Stimulated activated effector memory CD8-positive, alpha-beta T cell treated with anti-CD3 and anti-CD28 coated beads, Interleukin-12 subunit alpha, Interleukin-12 subunit beta, amount 100 ng/mL, for 72 hours (primary cell): Measurements from ENCODE around the gene EIF5.
"Not testable (repeated sequence)": the region's sequence is repeated elsewhere in the genome, so short reads cannot be mapped to it uniquely, and the experiment has no call there.

Experiments used
- ATAC-seq: fragments of 150-1000 bp; cut with Tn5 transposase; 2 replicates; pipeline ENCODE4 v1.10.0; 2021
- DNase-seq, 2 donors: peaks; one replicate each; pipeline ENCODE4 v3.0.0; 2021 to 2022; ENCODE audit warnings: low spot score in 2 of 2
- H3K27ac Mint-ChIP-seq: one replicate; pipeline ENCODE4 v1.8.0; 2022; ENCODE audit warnings: mild to moderate bottlenecking, mixed read lengths
- H3K36me3 Mint-ChIP-seq: one replicate; pipeline ENCODE4 v1.8.0; 2022; ENCODE audit warnings: mild to moderate bottlenecking, mixed read lengths
- H3K4me1 Mint-ChIP-seq: one replicate; pipeline ENCODE4 v1.8.0; 2022; ENCODE audit warnings: mixed read lengths
- H3K4me3 Mint-ChIP-seq: one replicate; pipeline ENCODE4 v1.8.0; 2022; ENCODE audit warnings: mild to moderate bottlenecking, mixed read lengths
- H3K9me3 Mint-ChIP-seq: one replicate; pipeline ENCODE4 v1.8.0; 2022; ENCODE audit warnings: mixed read lengths

EIF5 gene

GRCh38 chr14:103341250-103342129 is 7.5 kb downstream of the EIF5 start:
- peaks cover 31% of the 10 kb centered on the region for H3K4me1 Mint-ChIP-seq

GRCh38 chr14:103343164-103343879 is 9.3 kb downstream of the EIF5 start:
- DNase-seq (no peak), ATAC-seq (no peak)
- Mint-ChIP-seq H3K4me1 (peaks cover 20% of the 10 kb centered on the region), H3K4me3 (no peak overlapping the region), H3K36me3 (peaks cover 79% of the 10 kb centered on the region), H3K9me3 (no peaks in the 10 kb centered on the region), H3K27ac (peak overlapping the region; percentile 52)

More at GRCh38 chr14:103341250-103342129, 7.5 kb downstream of the EIF5 start:
- H3K4me3 Mint-ChIP-seq = no peak overlapping the region
- H3K27ac Mint-ChIP-seq = peak overlapping the region; percentile 34
- no peaks in the 10 kb centered on the region for H3K9me3 Mint-ChIP-seq
- DNase-seq = no peak
- no peak for ATAC-seq
- peaks cover 97% of the 10 kb centered on the region for H3K36me3 Mint-ChIP-seq

DNA sequence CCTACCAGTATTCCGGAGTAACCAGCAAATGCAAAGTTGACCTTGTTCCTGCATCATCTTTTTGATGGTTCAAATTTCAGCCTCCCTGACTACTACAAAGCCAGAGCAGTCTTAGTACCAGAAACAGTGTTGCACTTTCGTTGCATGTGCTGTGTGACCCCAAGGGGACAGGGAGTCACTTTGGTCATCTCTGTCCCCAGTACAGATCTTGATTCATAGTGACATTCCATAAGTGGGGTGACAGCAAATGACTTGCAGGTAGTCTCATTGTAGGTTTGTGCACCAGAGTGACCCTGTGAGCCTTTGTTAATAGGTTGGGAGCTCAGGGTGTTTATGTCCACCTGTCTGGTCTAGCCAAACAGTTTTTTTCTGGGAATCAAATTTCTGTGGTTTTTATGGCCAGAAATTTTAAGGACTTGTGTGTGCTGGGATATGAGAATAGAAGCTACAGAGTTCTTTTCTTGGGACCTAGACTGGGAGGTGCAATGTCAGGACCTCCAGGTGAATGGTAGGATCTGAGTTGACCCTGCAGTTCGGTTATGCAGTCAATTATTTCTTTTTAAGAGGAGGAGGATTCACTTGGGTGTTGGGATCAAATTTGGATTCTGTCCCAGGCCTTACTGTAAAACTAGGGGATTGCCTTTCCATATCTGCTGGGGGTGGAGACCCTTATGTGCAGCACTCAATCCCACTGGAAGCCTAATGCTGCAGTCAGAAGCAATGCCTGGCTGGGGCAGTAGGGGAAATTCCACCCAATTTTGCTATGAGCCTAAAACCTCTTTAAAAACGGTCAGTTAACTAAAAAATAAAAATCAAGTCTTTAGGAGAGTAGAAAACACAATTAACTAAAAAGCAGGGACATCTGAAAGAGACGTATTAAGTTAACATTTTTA is 10.1 kb downstream of the EIF5 start:
- Mint-ChIP-seq H3K4me3 (no peak overlapping the region), H3K36me3 (peaks cover 71% of the 10 kb centered on the region), H3K4me1 (peaks cover 13% of the 10 kb centered on the region), H3K9me3 (no peaks in the 10 kb centered on the region), H3K27ac (peak overlapping the region; percentile 52)
- no peak for DNase-seq
- ATAC-seq = peak; percentile 25

DNA sequence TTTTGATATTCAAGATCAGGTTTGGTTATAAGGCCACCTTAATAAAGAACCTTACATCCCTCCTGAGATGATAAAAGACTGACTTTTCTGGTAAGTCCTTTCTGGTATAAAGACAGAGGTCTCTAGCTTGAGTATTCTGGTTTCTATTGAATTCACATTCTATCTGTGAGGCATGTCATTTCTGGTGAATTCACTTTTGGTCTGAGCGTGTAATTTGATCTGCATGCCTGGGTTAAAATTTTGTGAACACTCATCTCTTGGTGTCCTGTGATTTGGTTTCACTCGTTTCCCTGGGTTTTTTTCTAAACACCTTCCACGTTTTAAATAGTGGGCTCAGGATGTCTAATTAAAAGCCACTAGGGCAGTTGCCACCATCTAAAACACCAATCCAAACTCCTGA is 12.2 kb downstream of the EIF5 start:
- Mint-ChIP-seq H3K4me3 (no peak overlapping the region), H3K4me1 (no peaks in the 10 kb centered on the region), H3K36me3 (peaks cover 52% of the 10 kb centered on the region), H3K27ac (no peak overlapping the region), H3K9me3 (no peaks in the 10 kb centered on the region)
- DNase-seq = no peak
- no peak for ATAC-seq

DNA sequence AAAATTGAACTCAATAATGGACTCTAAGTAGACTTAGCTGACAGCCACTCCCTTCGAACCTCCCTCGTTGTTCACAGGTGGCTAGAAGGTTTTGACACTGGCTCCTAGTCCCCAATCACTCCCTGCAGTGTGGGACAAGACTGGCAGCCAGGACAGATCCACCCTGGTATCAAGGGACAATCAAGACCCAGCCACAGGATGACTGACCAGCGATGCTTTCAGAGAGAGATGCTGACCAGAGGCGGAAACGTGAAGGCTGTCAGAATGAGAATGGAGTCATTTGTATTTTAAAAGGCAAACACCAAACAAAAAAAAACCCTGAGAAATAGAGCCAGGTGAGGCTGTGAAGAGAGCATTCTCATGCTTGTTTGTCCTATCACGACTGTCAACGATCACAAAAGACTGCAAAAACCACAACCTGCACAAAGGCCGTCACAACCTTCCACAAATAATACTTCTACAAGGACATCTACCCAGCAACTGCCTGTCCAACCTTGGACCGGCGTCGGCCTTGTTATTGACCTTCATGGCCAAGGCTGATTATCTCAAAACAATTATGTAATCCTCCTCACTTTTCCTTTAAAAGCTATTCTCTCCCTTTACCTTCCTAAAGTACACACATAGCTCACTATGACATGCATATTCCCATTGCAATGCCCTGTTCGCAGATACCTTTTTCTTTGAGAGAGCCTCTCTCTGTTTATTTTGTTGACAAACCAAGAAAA is 13.2 kb downstream of the EIF5 start:
- H3K36me3 Mint-ChIP-seq = peaks cover 47% of the 10 kb centered on the region
- H3K27ac Mint-ChIP-seq = no peak overlapping the region
- H3K4me3 Mint-ChIP-seq = no peak overlapping the region
- no peaks in the 10 kb centered on the region for H3K9me3 Mint-ChIP-seq
- no peaks in the 10 kb centered on the region for H3K4me1 Mint-ChIP-seq
- DNase-seq (no peak), ATAC-seq (no peak)

DNA sequence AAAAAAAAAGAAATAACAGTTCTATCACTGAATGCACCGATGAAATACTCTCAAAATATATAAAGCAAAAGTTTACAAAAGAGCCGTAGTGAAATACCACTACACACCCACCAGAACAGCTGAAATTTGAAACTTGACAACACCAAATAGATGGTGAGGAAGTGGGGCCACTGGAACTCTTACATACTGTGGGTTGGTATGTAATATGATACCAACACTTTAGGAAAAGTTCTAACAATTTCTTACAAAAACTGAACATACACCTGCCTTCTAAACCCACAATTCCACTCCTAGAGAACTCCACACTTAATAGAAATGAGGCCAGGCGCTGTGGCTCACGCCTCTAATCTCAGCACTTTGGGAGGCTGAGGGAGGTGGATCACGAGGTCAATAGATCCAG is 14.1 kb downstream of the EIF5 start:
- Mint-ChIP-seq H3K9me3 (no peaks in the 10 kb centered on the region), H3K27ac (no peak overlapping the region), H3K36me3 (peaks cover 38% of the 10 kb centered on the region), H3K4me1 (no peaks in the 10 kb centered on the region), H3K4me3 (no peak overlapping the region)
- DNase-seq = no peak
- ATAC-seq = no peak

DNA sequence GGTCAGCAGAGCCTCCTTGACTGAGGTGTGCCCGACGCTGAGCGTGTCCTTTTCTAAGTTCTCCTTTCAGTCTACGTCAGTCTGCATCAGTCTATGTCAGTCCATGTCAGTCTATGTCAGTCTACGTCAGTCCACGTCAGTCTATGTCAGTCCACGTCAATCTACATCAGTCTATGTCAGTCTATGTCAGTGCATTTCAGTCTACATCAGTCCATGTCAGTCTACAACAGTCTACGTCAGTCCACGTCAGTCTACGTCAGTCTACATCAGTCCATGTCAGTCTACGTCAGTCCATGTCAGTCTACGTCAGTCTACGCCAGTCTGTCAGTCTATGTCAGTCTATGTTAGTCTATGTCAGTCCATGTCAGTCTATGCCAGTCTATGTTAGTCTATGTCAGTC is 15.9 kb downstream of the EIF5 start:
- H3K4me1 Mint-ChIP-seq = no peaks in the 10 kb centered on the region
- ATAC-seq = no peak
- DNase-seq = no peak
- no peak overlapping the region for H3K27ac Mint-ChIP-seq
- H3K4me3 Mint-ChIP-seq = no peak overlapping the region
- peaks cover 20% of the 10 kb centered on the region for H3K36me3 Mint-ChIP-seq
- no peaks in the 10 kb centered on the region for H3K9me3 Mint-ChIP-seq

- H3K27ac Mint-ChIP-seq = no peak overlapping the region
- H3K36me3 Mint-ChIP-seq = peaks cover 8% of the 10 kb centered on the region
- ATAC-seq (no peak), DNase-seq (no peak)
- no peaks in the 10 kb centered on the region for H3K9me3 Mint-ChIP-seq
- no peak overlapping the region for H3K4me3 Mint-ChIP-seq
- H3K4me1 Mint-ChIP-seq = no peaks in the 10 kb centered on the region
Observed at GRCh38 chr14:103353362-103353761, 19.3 kb downstream of the EIF5 start.

GRCh38 chr14:103354141-103354540 is 20.1 kb downstream of the EIF5 start:
- Mint-ChIP-seq H3K4me1 (no peaks in the 10 kb centered on the region), H3K36me3 (peaks cover 8% of the 10 kb centered on the region), H3K9me3 (no peaks in the 10 kb centered on the region), H3K27ac (no peak overlapping the region), H3K4me3 (no peak overlapping the region)
- ATAC-seq (no peak), DNase-seq (no peak)

DNA sequence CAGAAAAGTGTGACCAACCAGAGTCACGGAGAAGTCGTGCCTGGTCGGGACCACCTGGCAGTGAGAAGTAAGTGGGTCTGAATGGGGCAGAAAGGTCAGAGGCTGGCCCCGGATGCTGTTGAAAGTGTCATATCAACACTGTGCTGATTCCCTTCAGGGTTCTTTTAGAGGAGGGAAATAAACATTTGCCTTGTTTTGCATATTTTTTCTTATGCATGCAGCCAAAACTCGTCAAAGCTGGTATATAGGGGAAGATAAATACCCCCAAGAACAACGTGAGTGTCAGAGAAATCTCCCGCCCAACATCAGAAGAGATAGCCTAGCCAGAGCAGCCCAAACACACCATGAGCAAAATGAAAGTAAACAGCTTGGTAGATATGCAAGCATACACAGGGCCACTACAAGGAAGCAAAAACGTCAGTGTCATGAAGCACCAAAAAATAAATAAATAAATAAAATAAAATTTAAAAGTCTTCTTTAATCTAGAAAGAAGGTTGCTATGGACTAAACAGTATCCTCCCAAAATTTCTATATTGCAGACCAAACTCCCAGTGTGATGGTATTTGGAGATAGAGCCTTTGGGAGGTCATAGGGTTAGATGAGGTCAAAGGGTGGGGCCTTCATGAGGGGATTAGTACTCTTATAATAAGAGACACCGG is 22.1 kb downstream of the EIF5 start:
- no peak for DNase-seq
- Mint-ChIP-seq H3K4me1 (no peaks in the 10 kb centered on the region), H3K36me3 (peaks cover 7% of the 10 kb centered on the region), H3K9me3 (no peaks in the 10 kb centered on the region), H3K4me3 (no peak overlapping the region), H3K27ac (no peak overlapping the region)
- ATAC-seq = no peak

DNA sequence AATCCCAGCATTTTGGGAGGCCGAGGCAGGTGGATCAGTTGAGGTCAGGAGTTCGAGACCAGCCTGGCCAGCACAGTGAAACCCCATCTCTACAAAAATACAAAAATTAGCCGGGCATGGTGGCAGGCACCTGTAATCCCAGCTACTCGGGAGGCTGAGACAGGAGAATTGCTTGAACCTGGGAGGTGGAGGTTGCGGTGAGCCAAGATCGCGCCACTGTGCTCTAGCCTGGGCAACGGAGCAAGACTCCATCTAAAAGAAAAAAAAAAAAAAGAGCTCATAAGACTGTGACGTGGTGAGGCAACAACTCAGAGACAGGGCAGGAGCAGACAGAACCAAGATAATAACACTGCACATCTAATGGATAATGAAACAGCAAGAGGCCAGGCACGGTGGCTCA is 23.5 kb downstream of the EIF5 start:
- H3K27ac Mint-ChIP-seq = peak overlapping the region; percentile 65

DNA sequence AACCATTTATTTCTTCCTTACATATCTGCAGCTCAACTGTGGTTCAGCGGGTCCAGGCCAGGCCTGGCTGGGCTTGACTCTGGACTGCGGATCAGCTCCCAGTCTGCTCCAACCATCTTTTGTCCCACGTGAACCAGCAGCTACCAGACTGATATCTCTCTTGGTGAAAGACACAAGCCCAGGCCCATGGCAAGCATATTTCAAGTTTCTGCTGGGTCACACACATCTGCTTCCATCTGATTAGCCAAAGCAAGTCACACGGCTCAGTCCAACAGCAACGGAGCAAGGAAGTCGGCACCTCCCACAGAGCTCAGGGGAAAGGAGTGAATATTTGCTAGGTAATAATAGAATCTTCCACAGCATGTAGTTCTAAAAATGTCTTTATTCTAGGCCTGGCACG is 26.5 kb downstream of the EIF5 start:
- Mint-ChIP-seq H3K9me3 (peaks cover 10% of the 10 kb centered on the region), H3K36me3 (no peaks in the 10 kb centered on the region), H3K4me3 (no peak overlapping the region), H3K27ac (no peak overlapping the region), H3K4me1 (no peaks in the 10 kb centered on the region)
- ATAC-seq (no peak), DNase-seq (no peak)

More for the DNA sequence above, 23.5 kb downstream of the EIF5 start:
- not testable (repeated sequence) for ATAC-seq, H3K9me3 Mint-ChIP-seq, H3K4me3 Mint-ChIP-seq, DNase-seq, H3K36me3 Mint-ChIP-seq, H3K4me1 Mint-ChIP-seq

DNA sequence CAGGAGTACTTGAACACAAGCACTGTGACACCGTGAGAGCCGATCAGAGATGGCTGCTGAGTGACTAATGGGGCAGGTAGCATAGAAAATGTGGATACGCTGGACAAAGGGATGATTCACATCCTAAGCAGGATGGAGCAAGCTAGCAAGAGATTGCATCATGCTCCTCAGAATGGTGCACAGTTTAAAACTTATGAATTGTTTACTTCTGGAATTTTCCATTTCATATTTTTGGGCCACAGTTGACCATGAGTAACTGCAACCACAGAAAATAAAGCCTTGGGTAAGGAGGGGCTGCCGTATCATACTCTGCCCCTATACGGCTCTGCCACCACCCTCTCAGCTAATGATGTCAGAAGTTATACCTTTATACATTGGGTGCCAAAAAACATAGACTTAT is 27.8 kb downstream of the EIF5 start:
- Mint-ChIP-seq H3K36me3 (no peaks in the 10 kb centered on the region), H3K4me1 (no peaks in the 10 kb centered on the region), H3K9me3 (peaks cover 10% of the 10 kb centered on the region), H3K4me3 (no peak overlapping the region), H3K27ac (peak overlapping the region; percentile 26)
- DNase-seq (no peak), ATAC-seq (peak; percentile 69)

- no peak for DNase-seq
- no peaks in the 10 kb centered on the region for H3K4me1 Mint-ChIP-seq
- H3K4me3 Mint-ChIP-seq = no peak overlapping the region
- ATAC-seq = no peak
- peaks cover 10% of the 10 kb centered on the region for H3K9me3 Mint-ChIP-seq
- no peaks in the 10 kb centered on the region for H3K36me3 Mint-ChIP-seq
- H3K27ac Mint-ChIP-seq = no peak overlapping the region
Observed at GRCh38 chr14:103362780-103363179, 28.7 kb downstream of the EIF5 start.
